ENCODE results near the gene WDR37. TPM values are rescaled to one million over a fixed set of nuclear protein-coding genes. Genes with fewer than 3 reads are reported as not detected.

WDR37 gene
- total and polyA plus RNA-seq, 9 donors: 8.7 to 12.5 (median 10.5) TPM

- no peak overlapping the region for H3K4me3 ChIP-seq (ENCODE audit: low read length)
- no peak overlapping the region for H3K27ac ChIP-seq (ENCODE audit: low read length)
- WGBS (ENCODE audit: insufficient coverage): 94% methylated on average over 6 of the region's 11 CpGs
- H3K36me3 ChIP-seq (ENCODE audit: control insufficient read depth, insufficient read depth, low read length): no peaks in the 10 kb centered on the region
- H3K27me3 ChIP-seq (ENCODE audit: control insufficient read depth, insufficient read depth, low read length): no peaks in the 10 kb centered on the region
- H3K9me3 ChIP-seq (replicated peaks; ENCODE audit: control insufficient read depth, low read depth, low read length): peaks cover 5% of the 10 kb centered on the region
- no peak for DNase-seq
- no peaks in the 10 kb centered on the region for H3K4me1 ChIP-seq (ENCODE audit: control insufficient read depth, insufficient read depth, low read length)
These were observed 85.5 kb downstream of the WDR37 start for GRCh38 chr10:1141701-1142100.

GRCh38 chr10:1142596-1142995, 86.4 kb downstream of the WDR37 start:
- Histone ChIP-seq H3K4me3 (ENCODE audit: low read length) (no peak overlapping the region), H3K36me3 (ENCODE audit: control insufficient read depth, insufficient read depth, low read length) (no peaks in the 10 kb centered on the region), H3K9me3 (replicated peaks; ENCODE audit: control insufficient read depth, low read depth, low read length) (peaks cover 5% of the 10 kb centered on the region), H3K4me1 (ENCODE audit: control insufficient read depth, insufficient read depth, low read length) (no peaks in the 10 kb centered on the region), H3K27me3 (ENCODE audit: control insufficient read depth, insufficient read depth, low read length) (no peaks in the 10 kb centered on the region), H3K27ac (ENCODE audit: low read length) (no peak overlapping the region)
- WGBS (ENCODE audit: insufficient coverage): 60% methylated on average over 1 of the region's 3 CpGs
- DNase-seq: no peak

DNA sequence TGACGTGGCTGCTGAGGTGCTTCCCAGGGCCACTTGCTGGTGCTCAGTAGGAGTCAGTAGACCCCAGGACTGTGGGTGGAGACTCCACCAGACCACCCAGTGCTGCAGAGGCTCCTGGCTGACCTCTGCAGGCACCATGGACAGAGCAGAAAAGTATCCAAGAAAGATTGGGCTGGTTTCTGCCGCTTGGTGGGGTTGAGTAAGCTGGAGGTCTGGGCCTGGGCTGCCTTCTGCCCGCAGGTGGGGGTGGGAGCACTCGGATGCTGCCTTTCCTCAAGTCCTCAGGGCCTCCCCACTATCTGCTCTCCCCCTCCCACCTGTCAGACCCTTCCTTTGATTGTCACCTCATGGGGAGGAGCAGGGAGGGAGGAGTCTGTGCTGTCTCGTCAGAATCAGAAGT, 91.6 kb downstream of the WDR37 start:
- DNase-seq: no peak
- Histone ChIP-seq H3K9me3 (replicated peaks; ENCODE audit: control insufficient read depth, low read depth, low read length) (peaks cover 5% of the 10 kb centered on the region), H3K27me3 (ENCODE audit: control insufficient read depth, insufficient read depth, low read length) (no peaks in the 10 kb centered on the region), H3K27ac (ENCODE audit: low read length) (no peak overlapping the region), H3K4me1 (ENCODE audit: control insufficient read depth, insufficient read depth, low read length) (no peaks in the 10 kb centered on the region), H3K36me3 (ENCODE audit: control insufficient read depth, insufficient read depth, low read length) (no peaks in the 10 kb centered on the region), H3K4me3 (ENCODE audit: low read length) (no peak overlapping the region)
- 100% methylated on average over 1 of the region's 5 CpGs for WGBS (ENCODE audit: insufficient coverage)

DNA sequence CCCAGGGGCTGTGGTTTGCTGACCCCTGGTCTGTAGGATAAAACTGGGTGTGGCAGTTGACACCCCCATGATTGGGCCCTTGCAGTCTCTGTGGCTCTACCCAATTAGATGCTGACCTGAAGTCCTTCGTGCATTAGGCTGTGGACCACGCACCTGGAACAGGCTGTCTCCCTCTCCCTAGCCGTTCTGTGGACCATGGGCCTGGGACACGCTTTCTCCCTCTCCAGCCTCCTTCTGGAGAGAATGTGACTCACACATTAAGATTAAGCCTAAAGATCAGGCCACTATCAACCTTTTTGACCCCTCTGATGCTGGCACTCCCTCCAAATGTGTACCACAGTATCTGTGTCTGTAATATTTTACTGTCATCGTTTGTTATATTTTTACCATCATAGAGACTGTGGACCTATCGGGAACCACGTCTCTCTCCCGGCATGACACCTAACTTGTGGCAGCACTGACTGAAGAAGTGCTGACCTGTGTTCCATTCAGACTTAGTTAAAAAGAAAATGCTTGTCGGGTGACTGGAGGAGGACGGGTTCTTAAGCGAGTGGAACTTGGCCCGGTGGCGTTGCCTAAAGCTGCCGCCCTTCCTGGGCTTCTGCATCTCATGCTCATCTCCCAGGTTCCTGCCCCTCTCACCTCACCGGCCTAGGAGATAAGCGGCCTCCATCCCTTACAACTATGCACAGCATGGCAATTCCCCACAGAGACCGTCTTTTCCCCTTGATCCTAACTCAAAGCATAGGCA, 92.8 kb downstream of the WDR37 start:
- WGBS (ENCODE audit: insufficient coverage): 88% methylated on average over 12 of the region's 17 CpGs
- no peaks in the 10 kb centered on the region for H3K4me1 ChIP-seq (ENCODE audit: control insufficient read depth, insufficient read depth, low read length)
- no peak for DNase-seq

GRCh38 chr10:1149793-1150637, 93.8 kb downstream of the WDR37 start:
- Histone ChIP-seq H3K36me3 (ENCODE audit: control insufficient read depth, insufficient read depth, low read length) (no peaks in the 10 kb centered on the region), H3K4me3 (ENCODE audit: low read length) (no peak overlapping the region), H3K27me3 (ENCODE audit: control insufficient read depth, insufficient read depth, low read length) (no peaks in the 10 kb centered on the region), H3K9me3 (replicated peaks; ENCODE audit: control insufficient read depth, low read depth, low read length) (peaks cover 5% of the 10 kb centered on the region), H3K4me1 (ENCODE audit: control insufficient read depth, insufficient read depth, low read length) (no peaks in the 10 kb centered on the region), H3K27ac (ENCODE audit: low read length) (no peak overlapping the region)
- DNase-seq: no peak
- 89% methylated on average over 18 of the region's 23 CpGs for WGBS (ENCODE audit: insufficient coverage)

More for the DNA sequence above, 92.8 kb downstream of the WDR37 start:
- Histone ChIP-seq H3K4me3 (ENCODE audit: low read length) (no peak overlapping the region), H3K9me3 (replicated peaks; ENCODE audit: control insufficient read depth, low read depth, low read length) (peaks cover 5% of the 10 kb centered on the region), H3K36me3 (ENCODE audit: control insufficient read depth, insufficient read depth, low read length) (no peaks in the 10 kb centered on the region), H3K27me3 (ENCODE audit: control insufficient read depth, insufficient read depth, low read length) (no peaks in the 10 kb centered on the region), H3K27ac (ENCODE audit: low read length) (no peak overlapping the region)

- Histone ChIP-seq H3K9me3 (replicated peaks; ENCODE audit: control insufficient read depth, low read depth, low read length) (peaks cover 5% of the 10 kb centered on the region), H3K27me3 (ENCODE audit: control insufficient read depth, insufficient read depth, low read length) (no peaks in the 10 kb centered on the region), H3K36me3 (ENCODE audit: control insufficient read depth, insufficient read depth, low read length) (no peaks in the 10 kb centered on the region), H3K4me3 (ENCODE audit: low read length) (no peak overlapping the region), H3K27ac (ENCODE audit: low read length) (no peak overlapping the region), H3K4me1 (ENCODE audit: control insufficient read depth, insufficient read depth, low read length) (no peaks in the 10 kb centered on the region)
- WGBS (ENCODE audit: insufficient coverage): 87% methylated on average over 13 of the region's 13 CpGs
- no peak for DNase-seq
These were observed 94.4 kb downstream of the WDR37 start for GRCh38 chr10:1150638-1150955.

- no peak for DNase-seq
- Histone ChIP-seq H3K27ac (ENCODE audit: low read length) (no peak overlapping the region), H3K4me1 (ENCODE audit: control insufficient read depth, insufficient read depth, low read length) (no peaks in the 10 kb centered on the region), H3K36me3 (ENCODE audit: control insufficient read depth, insufficient read depth, low read length) (no peaks in the 10 kb centered on the region), H3K9me3 (replicated peaks; ENCODE audit: control insufficient read depth, low read depth, low read length) (no peaks in the 10 kb centered on the region), H3K4me3 (ENCODE audit: low read length) (no peak overlapping the region), H3K27me3 (ENCODE audit: control insufficient read depth, insufficient read depth, low read length) (no peaks in the 10 kb centered on the region)
- 78% methylated on average over 8 of the region's 15 CpGs for WGBS (ENCODE audit: insufficient coverage)
These were observed 95.2 kb downstream of the WDR37 start for GRCh38 chr10:1151076-1152033.

DNA sequence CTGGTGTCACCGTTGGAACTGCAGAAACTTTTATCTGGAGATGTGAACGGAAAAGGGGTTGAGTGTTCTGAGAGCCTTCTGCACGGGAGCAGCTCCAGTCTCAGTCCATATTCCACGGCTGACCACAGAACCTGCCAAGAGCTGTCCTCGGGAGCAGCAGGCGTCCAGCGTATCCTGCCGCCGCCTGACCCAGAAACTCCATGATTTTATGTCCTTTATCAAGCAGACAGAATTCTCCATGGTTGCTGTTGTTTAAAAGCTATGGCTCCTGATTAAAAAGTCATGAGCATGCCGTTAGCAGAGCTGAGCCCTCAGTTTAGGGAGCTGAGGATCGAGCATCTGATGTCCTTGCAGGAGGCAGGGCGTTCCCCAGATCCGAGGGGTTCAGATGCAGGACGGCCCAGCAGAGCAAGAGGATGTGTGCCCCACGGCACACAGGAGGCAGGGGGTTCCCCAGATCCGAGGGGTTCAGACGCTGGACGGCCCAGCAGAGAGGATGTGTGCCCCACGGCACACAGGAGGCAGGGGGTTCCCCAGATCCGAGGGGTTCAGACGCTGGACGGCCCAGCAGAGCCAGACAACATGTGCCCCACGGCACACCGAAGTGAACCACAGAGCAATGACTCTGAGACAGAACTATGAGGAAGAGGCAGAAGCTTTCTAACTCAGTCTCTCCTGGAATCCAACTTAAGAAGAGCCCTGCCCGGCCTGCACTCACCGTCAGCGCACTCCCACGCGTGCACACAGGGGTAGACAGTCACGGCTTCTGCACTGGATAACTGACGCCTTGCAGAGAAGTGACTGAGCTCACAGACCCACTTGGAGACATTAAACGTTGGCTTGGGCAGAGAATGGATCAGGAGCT, 96.4 kb downstream of the WDR37 start:
- WGBS (ENCODE audit: insufficient coverage): 87% methylated on average over 29 of the region's 32 CpGs
- DNase-seq: no peak
- Histone ChIP-seq H3K4me1 (ENCODE audit: control insufficient read depth, insufficient read depth, low read length) (no peaks in the 10 kb centered on the region), H3K36me3 (ENCODE audit: control insufficient read depth, insufficient read depth, low read length) (no peaks in the 10 kb centered on the region), H3K27me3 (ENCODE audit: control insufficient read depth, insufficient read depth, low read length) (no peaks in the 10 kb centered on the region), H3K27ac (ENCODE audit: low read length) (no peak overlapping the region), H3K9me3 (replicated peaks; ENCODE audit: control insufficient read depth, low read depth, low read length) (no peaks in the 10 kb centered on the region), H3K4me3 (ENCODE audit: low read length) (no peak overlapping the region)

- no peaks in the 10 kb centered on the region for H3K4me1 ChIP-seq (ENCODE audit: control insufficient read depth, insufficient read depth, low read length)
- 87% methylated on average over 5 of the region's 6 CpGs for WGBS (ENCODE audit: insufficient coverage)
- H3K36me3 ChIP-seq (ENCODE audit: control insufficient read depth, insufficient read depth, low read length): no peaks in the 10 kb centered on the region
- DNase-seq: no peak
- no peaks in the 10 kb centered on the region for H3K9me3 ChIP-seq (replicated peaks; ENCODE audit: control insufficient read depth, low read depth, low read length)
- H3K4me3 ChIP-seq (ENCODE audit: low read length): no peak overlapping the region
- H3K27ac ChIP-seq (ENCODE audit: low read length): no peak overlapping the region
- no peaks in the 10 kb centered on the region for H3K27me3 ChIP-seq (ENCODE audit: control insufficient read depth, insufficient read depth, low read length)
These were observed 97.1 kb downstream of the WDR37 start for GRCh38 chr10:1153251-1153763.

Measured in muscle of leg (tissue), 11 donors.